Measurements from ENCODE around the gene KLHL17.

GRCh38 chr1:982765-983436, 22.5 kb downstream of the KLHL17 start:
- no peak for TF ChIP-seq POLR2AphosphoS5 (IDR thresholded peaks at IDR 0.05; ENCODE audit: low read depth, low read length)
- TF ChIP-seq POLR2A (IDR thresholded peaks at IDR 0.05; ENCODE audit: low read depth, low read length) = no peak
- TF ChIP-seq TAF1 (IDR thresholded peaks at IDR 0.05; ENCODE audit: low read depth, low read length) = no peak
- no peak for TF ChIP-seq PAX5 (IDR thresholded peaks at IDR 0.05; ENCODE audit: insufficient read depth, low read length, severe bottlenecking)
